Adipose tissue (tissue), 3 donors: ENCODE results near the gene CALML5. TPM values are rescaled to one million over a fixed set of nuclear protein-coding genes. Genes with fewer than 3 reads are reported as not detected.

Source experiments
- H3K27ac ChIP-seq: one replicate; pipeline ENCODE4 v1.5.1; 2013; ENCODE audit warnings: low read depth, low read length
- WGBS, 3 donors: extraction: QIAGEN DNeasy Blood & Tissue Kit; methylation state at CpG; one replicate each; pipeline ENCODE4 v1.1.7; 2013; 5-methylcytosine and 5-hydroxymethylcytosine counted together
- polyA plus RNA-seq, 3 donors: library from polyadenylated mRNA; stranded (reverse); fragments of 200-250 nt; gene quantifications; one replicate each; pipeline ENCODE4 v1.2.3, GENCODE V29; 2013
- donor health status: healthy with polysubstance abuse.
- donor health status: Bipolar disorder and iron deficiency.
- donor health status: healthy.

CALML5 gene
- polyA plus RNA-seq, 3 donors, result 0.09 TPM; not detected in 2

DNA sequence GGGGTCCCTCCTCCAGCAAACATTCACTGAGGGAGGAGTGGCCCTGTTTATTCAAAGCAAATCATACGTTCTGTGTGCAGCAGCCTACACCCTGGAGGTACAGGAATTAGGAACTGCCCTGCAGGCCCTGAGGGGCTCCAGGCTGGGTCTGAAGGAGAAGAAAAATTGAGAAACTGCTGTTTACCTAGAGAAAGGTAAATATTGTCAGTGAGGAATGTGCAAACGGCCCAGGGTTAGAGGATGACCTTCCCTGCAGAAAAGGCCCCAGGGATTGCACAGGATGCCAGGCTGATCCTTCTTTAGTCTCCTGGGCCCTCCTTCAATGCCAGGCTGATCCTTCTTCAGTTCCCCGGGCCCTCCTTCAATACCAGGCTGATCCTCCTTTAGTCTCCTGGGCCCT, 5.7 kb downstream of the CALML5 start:
- WGBS, 3 donors, result 47 to 85% (median 75%) methylated on average over 3 of the region's 3 CpGs
- no peak overlapping the region for H3K27ac ChIP-seq

DNA sequence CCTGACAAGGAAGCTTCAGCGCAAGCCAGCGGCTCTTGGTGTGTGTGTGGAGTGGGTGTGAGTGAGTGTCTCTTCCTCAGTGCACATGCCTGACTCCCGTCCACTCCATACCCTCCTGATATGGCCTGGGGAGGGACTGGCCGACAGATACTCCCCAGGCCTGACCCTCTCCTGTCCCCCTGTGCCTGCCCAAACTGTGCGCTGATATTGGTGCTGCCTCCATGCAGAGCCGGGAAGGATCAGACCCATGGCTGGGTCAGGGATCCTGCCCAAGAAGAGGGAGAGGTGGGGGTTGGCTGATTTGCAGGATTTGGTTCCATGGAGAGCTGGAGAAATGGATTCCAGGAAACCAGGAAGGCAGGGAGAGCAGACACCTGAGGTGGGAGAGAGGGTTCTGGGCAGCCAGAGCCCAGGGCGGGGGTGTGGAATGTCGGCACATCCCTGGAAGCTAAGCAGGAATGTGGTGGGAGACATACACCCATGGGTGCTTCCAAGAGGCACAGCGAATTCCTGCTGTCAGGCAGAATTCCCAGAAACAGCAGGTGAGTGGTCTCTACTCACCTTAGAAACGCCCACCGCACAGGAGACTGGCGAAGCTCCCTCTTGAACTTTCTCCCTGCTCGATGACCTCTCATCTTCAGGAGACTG, 6.3 kb downstream of the CALML5 start:
- H3K27ac ChIP-seq, result no peak overlapping the region
- 88 to 93% (median 89%) methylated on average over 13 of the region's 13 CpGs for WGBS, 3 donors

DNA sequence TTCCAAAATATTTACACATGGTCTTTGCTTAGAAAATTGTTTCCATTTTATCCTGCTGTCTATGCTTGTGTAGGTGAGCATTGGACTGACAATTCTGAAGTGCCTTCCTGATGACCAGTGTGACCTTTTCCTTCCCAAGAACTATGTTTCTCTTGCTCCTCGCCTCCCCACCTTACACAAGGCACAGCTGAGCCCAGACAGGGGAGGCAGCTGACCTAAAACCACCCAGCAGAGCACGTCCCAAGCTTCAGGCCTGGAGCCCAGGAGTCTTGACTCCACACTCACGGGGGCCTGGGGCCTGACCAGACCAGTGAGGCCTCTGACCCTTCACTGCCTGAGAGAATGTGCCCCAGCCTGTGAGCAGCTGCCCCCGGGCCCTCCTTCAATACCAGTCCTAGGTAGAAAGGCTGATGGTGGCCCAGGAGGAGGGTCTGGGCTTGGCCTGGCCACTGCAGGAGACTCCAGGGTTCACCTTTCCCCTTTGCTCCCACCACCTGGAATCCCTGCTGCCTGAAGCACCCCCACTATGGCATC, 7.0 kb downstream of the CALML5 start:
- no peak overlapping the region for H3K27ac ChIP-seq
- 89 to 95% (median 92%) methylated on average over 4 of the region's 4 CpGs for WGBS, 3 donors

DNA sequence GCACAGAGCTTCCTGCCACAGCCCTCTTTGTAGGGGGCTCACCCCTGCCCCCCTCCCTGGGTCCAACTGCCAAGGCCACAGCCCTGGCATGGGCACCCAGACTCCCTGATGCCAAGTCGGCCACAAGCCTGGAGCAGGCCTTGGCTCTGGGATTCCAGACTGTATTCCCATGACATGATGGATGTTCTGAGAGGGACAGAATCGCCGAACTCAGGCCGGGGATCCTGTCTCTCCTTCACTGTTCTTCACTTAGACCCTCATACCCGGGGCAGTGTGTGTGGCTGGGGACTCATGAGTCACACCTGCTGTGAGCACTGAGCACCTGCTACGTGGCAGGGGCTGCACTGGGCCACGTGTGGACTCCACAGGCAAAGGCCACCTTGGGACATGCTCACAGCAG, 7.9 kb downstream of the CALML5 start:
- no peak overlapping the region for H3K27ac ChIP-seq
- 79 to 92% (median 84%) methylated on average over 7 of the region's 7 CpGs for WGBS, 3 donors

DNA sequence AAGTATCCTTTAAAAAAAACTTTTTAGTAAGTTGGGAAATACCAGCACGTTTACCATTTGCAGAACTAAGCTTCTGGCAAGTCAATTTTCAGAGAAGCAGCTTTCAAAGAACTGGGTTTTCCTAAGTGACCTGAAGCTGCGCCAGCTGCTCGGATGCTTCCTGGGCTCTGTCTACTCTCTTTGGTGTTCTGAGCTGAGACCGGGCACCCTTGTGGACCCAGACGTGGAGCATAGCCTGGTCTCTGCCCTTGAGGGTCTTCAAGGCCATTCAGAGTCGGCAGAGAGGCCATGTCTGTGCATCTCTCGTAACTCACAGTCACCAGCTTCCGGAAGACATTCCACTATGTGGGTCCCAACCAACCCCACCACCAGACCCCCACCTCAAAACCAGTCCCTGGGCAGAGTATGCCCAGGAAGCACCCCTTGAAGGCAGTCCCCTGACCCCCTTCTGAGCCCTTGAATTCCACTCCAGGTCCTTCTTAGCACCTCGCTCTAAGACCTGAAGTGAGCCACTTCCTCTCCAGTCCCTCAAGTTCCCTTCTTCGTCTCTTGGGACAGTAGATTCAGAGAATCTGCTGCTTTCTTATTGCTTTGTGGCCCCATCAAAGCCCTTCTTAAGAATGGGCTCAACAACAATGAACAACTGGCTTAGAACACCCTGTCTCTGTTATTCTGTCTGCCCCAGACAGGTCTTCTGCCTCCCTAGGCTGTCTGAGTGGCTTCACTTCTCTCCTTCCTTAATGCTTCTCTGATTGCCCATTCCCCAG, 8.5 kb downstream of the CALML5 start:
- WGBS, 3 donors, result 74 to 93% (median 81%) methylated on average over 10 of the region's 10 CpGs
- H3K27ac ChIP-seq, result no peak overlapping the region

DNA sequence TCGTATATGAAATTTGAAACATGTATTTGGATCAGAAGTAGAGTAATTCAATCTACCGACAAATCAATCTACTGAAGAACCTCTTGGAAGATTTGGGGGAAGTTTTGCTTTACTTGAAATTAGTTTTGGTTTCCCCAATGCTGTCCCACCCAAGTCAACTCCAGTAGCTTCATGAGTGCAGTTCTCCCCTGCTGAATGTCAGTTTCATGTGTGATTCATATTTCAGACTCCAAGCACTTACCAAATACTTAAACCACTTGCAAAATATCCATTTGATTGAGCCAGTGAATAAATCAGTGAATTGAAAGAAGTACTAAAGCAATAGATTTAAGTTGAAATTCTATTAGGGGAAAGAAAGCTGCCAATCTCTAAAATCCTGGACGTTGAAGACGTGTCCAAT, 9.3 kb downstream of the CALML5 start:
- 90 to 92% (median 91%) methylated on average over 4 of the region's 4 CpGs for WGBS, 3 donors
- no peak overlapping the region for H3K27ac ChIP-seq

DNA sequence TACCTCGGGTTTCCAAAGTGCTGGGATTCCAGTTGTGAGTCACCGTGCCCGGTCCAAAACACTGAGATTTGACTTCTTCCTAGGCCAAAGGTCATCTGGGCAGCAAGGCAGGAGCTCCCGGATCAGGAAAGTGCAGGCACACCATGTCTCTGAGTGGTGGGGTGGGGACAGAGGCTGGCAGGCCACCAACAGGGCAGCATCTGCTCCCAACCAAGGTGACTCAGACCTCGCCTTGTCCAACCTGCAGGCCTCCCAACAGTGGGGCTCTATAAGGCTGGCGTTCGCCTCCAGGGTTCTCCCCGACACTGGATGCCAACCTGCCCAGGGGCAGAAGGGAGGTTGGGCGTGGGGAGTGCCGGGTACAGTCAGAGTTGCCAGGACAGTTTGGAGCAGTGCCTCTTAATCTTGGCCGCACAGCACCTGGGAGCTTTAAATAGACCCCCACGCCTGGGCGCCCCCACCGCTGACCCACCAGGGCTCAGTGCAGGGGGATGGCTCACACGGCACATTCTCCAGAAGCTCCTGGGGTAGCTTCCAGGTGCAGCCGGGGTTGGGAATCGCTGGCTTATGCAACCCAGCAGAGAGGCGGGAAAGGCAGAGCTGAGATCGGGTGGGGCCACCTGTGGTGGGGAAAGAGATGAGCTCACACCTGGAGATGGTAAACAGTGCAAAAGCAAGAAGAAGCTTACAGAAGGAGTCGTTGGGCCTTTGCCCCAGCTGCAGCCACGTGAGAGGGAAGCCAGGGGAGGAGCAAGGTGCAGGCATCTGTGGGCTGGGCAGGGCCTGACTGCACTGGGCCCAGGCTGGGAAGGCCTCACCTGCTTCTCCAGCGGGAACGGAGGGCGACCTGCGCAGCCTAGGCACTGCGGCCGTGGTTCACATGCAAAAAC, 10.9 kb downstream of the CALML5 start:
- no peak overlapping the region for H3K27ac ChIP-seq
- 58 to 84% (median 79%) methylated on average over 27 of the region's 27 CpGs for WGBS, 3 donors

DNA sequence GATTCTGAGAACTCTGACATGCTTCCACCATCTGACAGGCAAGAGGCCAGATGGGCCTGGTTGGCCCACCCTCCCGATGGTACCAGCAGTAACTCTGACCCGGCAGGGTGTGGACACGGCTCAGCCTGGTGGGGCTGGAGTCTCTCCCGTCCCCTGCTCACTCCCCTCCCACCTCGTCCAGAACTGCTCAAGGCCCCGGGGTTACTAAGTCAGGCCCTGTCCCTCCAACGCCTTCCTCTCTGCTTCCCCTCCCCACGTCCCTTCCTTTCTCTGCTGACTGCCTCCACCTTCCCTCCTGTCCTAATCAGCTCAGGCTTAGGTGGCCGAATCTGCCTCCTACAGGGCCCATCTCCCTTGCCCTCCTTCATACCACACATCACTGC, 12.5 kb downstream of the CALML5 start:
- H3K27ac ChIP-seq, result no peak overlapping the region
- 69 to 87% (median 71%) methylated on average over 9 of the region's 9 CpGs for WGBS, 3 donors

DNA sequence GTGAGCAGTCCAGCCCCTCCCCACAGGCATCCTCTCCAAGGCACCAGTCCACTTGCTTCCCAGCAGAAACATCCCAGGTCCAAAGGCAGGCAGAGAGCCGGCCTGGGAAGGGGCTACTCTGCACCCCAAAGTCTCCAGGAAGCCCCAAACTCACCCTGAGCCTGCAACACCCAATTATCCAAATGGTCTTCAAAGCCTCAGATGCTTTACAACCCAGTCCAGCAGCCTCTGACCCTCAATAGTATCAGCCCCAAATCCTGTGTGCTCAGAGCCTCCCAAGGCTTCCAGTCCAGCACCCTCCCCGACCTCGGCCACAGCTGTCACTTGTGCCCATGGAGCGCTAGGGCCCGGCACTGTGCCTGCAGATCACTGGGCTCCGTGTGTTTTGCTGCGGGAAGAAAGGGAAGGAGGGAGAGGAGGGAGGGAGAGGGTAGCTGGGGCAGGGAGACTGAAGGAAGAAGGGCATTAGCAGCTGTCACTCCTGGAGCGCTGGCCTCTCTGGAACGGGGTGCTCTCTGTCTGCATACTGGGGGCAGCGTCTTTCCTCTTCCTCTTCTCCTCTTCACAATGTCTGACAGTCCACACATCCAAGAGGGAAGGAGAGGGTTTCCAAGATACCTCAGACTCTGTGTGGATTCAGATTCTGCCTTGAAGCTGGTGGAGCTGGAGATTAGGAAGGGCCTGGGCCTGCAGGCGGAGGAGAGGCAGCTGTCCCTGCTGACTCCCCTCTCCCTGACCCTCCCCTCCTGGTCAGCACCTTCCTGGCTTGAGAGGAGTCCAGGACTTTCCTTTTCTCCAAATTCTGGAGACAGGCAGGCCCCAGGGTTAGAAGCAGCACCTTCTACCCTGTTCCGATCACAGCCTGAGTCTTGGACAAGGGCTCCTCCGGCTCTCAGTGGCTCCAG, 13.2 kb downstream of the CALML5 start:
- H3K27ac ChIP-seq, result no peak overlapping the region
- 80 to 86% (median 80%) methylated on average over 13 of the region's 13 CpGs for WGBS, 3 donors

DNA sequence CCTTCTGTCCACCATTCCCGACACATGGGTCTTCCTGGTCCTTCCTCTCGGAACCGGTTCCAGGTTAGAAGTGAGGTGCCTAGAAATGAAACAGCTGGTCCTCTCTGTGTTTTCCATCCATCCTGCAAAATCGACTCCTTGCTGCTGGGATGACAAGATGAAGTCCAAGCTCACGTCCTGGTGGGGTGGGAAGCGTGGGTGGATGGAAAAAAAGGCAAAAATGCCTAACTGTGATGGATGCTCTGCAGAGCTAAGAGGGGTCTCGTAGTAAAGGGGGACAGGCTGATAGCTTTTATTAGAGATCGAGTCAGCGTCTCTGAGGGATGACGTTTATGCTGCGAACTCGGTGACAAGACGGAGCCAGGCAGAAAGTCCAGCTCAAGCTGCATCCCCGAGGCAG, 14.1 kb downstream of the CALML5 start:
- WGBS, 3 donors, result 87 to 90% (median 89%) methylated on average over 11 to 14 of the region's 14 CpGs
- no peak overlapping the region for H3K27ac ChIP-seq

DNA sequence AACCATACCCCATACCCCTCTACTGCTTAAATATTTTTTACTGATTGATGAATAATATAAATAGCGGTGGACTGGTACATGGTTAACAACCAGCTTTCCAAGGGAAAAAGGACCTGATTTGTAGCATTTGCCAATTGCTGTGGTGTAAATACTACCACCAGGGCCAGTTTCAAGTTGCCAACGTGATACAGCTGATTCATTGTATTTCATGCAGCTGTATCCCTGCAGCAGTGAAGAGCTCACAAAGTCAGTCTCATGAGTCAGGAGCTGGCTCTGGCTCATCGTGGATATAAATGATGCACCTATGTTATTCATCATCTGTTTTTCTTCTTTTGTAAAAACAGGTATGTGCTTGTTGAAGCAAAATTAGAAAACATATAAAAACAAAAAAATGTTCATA, 15.2 kb downstream of the CALML5 start:
- H3K27ac ChIP-seq, result no peak overlapping the region
- 83 to 88% (median 88%) methylated on average over 3 of the region's 3 CpGs for WGBS, 3 donors

DNA sequence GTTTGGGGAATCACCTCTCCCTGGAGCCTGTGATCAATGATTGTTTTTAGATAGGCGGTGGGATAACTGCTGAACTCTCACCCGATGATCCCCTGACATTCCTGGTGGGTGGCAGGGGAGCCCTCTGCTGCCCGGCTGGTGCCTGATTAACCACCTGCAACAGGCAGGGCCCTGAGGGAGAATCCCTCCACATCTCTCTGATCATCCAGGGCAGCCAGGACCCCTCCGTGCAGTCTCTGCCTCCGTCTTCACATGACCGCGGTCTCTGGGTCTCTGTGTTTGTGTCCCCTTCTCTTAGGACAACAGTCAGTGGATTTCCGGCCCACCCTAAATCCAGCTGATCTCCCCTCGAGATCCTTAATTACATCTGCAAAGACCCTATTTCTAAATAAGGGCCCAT, 17.4 kb downstream of the CALML5 start:
- WGBS, 3 donors, result 93 to 97% (median 96%) methylated on average over 9 of the region's 9 CpGs

DNA sequence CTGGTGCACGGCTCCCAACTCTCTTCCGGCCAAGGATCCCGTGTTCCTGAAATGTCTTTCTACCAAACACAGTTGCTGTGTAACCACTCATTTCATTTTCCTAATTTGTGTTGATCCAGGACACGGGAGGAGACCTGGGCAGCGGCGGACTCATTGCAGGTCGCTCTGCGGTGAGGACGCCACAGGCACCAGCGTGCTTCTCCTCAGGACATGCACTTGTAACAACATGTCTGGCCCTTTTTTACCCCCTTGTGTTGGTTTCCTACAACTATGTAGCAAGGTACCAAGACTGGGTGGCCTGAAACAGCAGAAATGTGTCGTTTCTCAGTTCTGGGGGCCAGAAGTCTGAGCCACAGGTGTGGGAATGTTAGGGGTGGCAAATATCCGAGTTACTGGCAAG, 18.2 kb downstream of the CALML5 start:
- no peak overlapping the region for H3K27ac ChIP-seq
- 91 to 97% (median 95%) methylated on average over 12 of the region's 12 CpGs for WGBS, 3 donors

More for the DNA sequence above, 17.4 kb downstream of the CALML5 start:
- H3K27ac ChIP-seq, result no peak overlapping the region

DNA sequence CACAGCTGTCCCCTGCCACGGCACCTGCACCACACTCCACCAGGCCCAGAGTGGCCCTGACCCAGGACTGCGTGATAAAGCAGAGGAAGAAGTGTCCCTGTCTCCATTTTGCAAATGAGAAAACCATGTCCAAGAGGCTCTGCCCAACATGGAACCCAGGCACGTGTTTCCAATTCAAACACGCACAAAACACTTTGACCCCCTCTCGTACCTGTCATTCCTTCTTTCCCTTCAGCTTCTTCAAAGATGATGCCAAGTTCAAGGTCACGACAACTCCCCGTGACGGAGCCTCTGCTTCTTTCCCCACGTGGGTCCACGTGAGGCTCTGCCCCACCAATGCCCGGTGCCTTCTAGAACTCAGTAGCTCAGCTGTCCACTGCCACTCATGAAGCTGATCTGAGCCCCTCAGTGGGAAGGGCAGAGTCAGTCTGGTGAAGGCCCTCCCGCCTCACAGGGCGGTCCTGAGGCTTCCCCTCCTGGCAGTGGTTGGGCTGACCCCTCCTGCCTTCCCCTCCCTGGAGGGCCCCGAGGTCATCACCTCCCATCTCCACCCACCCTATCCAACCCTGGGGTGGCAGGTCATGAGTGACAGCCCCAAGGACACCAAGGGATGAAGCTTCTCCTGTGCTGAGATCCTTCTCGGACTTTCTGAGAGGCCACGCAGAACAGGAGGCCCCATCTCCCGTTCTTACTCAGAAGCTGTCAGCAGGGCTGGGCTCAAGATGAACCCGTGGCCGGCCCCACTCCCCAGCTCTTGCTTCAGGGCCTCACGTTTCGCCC, 19.0 kb downstream of the CALML5 start:
- WGBS, 3 donors, result 89 to 90% (median 89%) methylated on average over 21 of the region's 21 CpGs
- H3K27ac ChIP-seq, result no peak overlapping the region

DNA sequence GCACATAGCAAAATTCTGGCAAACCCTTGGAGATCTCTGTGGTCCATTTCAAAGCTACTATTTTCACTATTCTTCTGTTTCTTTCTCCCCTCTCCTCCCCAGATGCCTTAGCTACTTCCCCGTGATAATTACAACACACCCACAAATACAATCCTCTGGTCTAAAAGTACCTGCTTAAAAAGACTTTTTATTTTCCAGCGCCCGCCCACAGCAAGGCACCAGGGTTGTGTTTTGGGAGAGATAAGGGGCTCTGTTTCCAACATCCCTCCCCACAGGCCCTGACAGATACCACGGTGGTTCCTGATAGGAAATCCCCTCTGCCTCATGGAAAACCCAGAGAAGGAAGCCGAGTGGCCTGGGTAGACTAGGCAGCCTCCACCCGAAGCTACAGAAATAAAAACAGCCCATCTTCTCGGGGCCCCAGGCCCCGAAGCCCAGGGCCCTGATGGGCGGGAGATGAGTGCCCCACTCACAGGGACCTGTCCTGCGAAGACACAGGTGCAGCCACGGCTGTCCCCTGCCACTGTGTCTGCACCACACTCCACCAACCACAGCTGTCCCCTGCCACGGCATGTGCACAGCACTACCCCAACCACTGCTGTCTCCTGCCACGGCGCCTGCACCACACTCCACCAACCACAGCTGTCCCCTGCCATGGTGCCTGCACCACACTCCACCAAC, 19.7 kb downstream of the CALML5 start:
- H3K27ac ChIP-seq, result no peak overlapping the region
- WGBS, 3 donors, result 55 to 87% (median 58%) methylated on average over 14 of the region's 14 CpGs

DNA sequence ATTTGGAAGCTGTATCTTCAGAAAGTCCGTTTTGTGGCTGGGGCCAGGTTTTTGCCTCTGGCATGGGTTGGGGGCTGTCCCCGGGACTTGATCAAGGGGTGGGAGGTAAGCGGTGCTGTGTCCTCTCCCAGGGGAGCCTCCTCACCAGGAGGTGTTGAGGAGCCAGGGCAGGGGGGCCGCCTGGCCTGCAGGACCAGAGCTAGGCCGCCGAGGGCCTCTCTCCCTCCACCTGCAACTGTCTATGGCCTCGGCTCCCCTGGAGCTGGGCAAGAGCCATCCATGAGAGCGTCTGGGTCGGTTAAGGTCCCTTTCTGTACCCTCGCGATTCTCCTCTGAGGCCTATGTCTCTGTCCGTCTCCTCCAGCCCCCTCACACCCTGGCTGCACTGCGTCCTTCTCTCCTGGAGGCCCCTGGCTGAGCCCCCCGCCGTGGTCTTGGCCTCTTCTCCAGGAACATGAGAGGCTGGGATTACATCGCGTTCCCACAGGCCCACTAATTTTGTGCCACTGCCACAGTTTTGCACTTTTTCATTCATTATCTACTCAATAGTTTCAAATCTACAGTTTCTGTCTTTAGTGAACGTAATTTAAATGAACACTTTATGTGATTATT, 20.6 kb downstream of the CALML5 start:
- H3K27ac ChIP-seq, result no peak overlapping the region
- 88 to 90% (median 90%) methylated on average over 18 of the region's 18 CpGs for WGBS, 3 donors
